GM18499 (cell line): ENCODE data around the gene INO80D.
"Not testable (repeated sequence)": the region's sequence is repeated elsewhere in the genome, so short reads cannot be mapped to it uniquely, and the experiment has no call there.

Experiments
- ATAC-seq: cut with Tn5 transposase; IDR thresholded peaks from one replicate; pipeline ENCODE4 v1.9.1; 2021; ENCODE audit warnings: moderate number of reproducible peaks; ENCODE audit not compliant: insufficient read depth, unreplicated experiment

Gene INO80D

GRCh38 chr2:206084870-206085741 is 868 bp downstream of the INO80D start:
- ATAC-seq: peak; percentile 0

GRCh38 chr2:206084439-206084869 is 1.5 kb downstream of the INO80D start:
- no peak for ATAC-seq

GRCh38 chr2:206083602-206084438 is 2.2 kb downstream of the INO80D start:
- ATAC-seq: no peak

- ATAC-seq: no peak
Measured at GRCh38 chr2:206082298-206082843, 3.6 kb downstream of the INO80D start.

- no peak for ATAC-seq
Measured at GRCh38 chr2:206080927-206081326, 5.0 kb downstream of the INO80D start.

- no peak for ATAC-seq
Measured at GRCh38 chr2:206079699-206080465, 6.1 kb downstream of the INO80D start.

GRCh38 chr2:206077879-206078278 is 8.1 kb downstream of the INO80D start:
- not testable (repeated sequence) for ATAC-seq

- ATAC-seq: no peak
Measured at GRCh38 chr2:206075113-206075512, 10.9 kb downstream of the INO80D start.

GRCh38 chr2:206071807-206072206 is 14.2 kb downstream of the INO80D start:
- no peak for ATAC-seq

GRCh38 chr2:206069417-206069816 is 16.6 kb downstream of the INO80D start:
- ATAC-seq: no peak

GRCh38 chr2:206068207-206068606 is 17.8 kb downstream of the INO80D start:
- ATAC-seq: no peak

GRCh38 chr2:206064077-206064476 is 21.9 kb downstream of the INO80D start:
- ATAC-seq: no peak

- ATAC-seq: no peak
Measured at GRCh38 chr2:206063635-206064034, 22.3 kb downstream of the INO80D start.

GRCh38 chr2:206062724-206063123 is 23.2 kb downstream of the INO80D start:
- no peak for ATAC-seq

GRCh38 chr2:206056286-206056685 is 29.7 kb downstream of the INO80D start:
- ATAC-seq: no peak

GRCh38 chr2:206054952-206055351 is 31.0 kb downstream of the INO80D start:
- no peak for ATAC-seq

GRCh38 chr2:206051912-206052311 is 34.1 kb downstream of the INO80D start:
- ATAC-seq: no peak

- no peak for ATAC-seq
Measured at GRCh38 chr2:206049392-206049791, 36.6 kb downstream of the INO80D start.

GRCh38 chr2:206045251-206045650 is 40.7 kb downstream of the INO80D start:
- no peak for ATAC-seq

- no peak for ATAC-seq
Measured at GRCh38 chr2:206040525-206040924, 45.4 kb downstream of the INO80D start.
